OCI-M2 (cell line): ENCODE measurements around the gene GRHPR.

Source experiments
- DNase-seq: peaks from one replicate; lab custom pipeline; 2025; ENCODE audit not compliant: unreplicated experiment; lab: John Stamatoyannopoulos, UW

GRHPR gene

DNA sequence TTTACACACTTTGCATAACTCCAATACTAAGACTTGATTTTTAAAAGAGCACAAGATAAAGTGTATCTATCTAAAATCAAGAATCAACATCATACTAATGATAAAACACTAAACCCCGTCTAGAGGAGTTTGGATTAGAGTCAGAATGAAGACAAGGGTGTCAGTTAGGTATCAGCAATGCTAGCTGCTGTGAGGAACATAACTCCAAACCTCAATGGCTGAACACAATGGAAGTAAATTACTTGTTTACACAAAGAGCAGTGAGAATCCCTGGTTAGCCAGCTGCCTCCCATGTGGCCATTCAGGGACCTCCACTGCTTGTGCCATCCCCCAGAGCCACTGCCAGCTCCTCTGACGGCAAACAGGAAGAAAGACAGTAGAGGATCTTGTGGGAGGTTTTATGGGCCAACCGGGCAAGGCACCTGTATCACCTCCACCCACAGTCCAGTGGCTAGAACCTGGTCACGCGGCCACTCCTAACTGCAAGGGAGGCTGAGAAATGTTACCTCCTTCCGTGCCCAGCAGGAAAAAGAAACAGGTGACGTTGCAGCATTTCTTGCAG lies 24.0 kb upstream of the GRHPR start:
- DNase-seq = no peak

DNA sequence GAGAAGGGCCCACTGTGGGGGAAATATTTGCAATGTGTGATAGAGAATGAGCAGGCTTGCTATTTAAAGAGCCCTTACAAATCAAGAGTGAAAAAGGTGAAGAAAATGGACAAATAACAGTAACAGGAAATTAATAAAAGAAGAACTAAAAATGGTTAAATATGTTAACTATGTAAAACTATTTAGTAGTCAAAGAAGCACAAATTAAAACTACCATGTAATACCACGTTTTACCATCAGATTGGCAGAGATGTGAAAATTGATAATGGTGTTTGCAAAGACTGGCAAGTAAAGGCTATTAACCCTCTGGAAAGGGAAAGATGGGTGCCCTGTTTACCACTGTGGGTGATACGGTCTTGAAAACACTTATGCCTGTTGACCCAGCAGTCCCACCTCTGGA lies 23.2 kb upstream of the GRHPR start:
- no peak for DNase-seq

DNA sequence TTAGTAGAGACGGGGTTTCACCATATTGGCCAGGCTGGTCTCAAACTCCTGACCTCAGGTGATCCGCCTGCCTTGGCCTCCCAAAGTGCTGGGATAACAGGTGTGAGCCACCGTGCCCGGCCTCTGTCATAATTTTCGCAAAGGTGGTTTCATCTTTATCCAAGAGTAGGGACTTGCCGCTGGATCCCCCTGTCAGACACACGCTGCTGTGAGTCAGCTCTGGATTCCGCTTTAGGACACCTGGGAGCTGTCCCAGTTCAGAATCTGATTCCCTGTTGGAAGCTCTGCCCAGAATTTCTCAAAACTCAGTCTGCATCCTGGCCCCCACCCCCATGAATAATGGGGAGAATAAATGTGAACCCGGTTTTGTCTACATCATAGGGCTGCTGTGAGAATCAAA lies 17.9 kb upstream of the GRHPR start:
- DNase-seq = no peak

GRCh38 chr9:37405350-37405749 lies 17.1 kb upstream of the GRHPR start:
- DNase-seq = no peak

GRCh38 chr9:37405764-37406380 lies 16.6 kb upstream of the GRHPR start:
- no peak for DNase-seq

DNA sequence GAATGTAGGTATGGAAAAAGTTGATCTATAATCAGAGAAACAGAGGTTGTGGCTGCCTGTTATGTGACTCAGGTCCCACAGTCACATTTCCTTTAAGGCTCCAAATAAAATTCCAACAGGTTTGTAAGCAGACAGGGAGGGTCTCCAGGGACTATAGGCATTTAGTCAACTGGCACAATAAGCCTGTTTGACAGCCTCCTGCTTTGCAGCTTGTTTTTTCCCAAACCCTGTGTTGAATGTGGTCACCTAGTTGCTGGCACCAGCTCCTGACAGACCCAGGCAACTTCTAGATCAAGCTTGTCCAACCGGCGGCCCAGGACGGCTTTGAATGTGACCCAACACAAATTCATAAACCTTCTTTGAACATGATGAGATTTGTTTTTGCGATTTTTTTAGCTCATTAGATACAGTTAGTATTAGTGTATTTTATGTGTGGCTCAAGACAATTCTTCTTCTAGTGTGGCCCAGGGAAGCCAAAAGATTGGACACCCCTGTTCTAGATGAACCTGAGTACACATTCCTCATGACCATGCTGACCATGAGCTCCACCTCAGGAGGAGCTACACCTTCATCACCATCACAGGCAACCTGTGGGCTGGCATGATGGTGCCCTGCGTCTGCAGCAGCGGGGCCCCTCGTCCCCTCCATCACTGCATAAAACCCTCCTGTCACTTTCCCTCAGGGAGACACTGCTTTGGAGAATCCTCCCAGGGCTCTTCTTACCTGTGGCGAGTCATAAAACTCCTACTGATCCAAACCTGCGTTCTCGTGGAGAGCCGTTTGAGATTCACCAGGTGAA lies 15.7 kb upstream of the GRHPR start:
- no peak for DNase-seq

DNA sequence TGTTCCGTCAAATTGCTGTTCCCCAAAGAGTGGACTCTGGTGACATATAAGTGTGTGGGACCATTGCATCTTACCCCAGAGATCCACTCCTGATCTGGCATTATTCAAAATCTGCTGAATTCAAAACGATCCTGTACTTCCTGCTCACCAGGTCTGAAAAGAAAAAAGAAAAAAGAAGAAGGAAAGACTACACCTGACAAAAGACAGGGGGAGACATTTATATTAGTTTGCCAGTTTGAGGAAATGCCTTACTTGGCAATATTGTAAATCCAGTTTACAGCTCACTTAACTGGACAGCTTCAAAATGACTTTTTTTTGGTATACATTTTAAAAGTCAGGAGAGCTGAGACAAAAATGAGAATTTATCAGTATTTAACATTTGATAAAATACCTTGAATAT lies 15.0 kb upstream of the GRHPR start:
- no peak for DNase-seq

DNA sequence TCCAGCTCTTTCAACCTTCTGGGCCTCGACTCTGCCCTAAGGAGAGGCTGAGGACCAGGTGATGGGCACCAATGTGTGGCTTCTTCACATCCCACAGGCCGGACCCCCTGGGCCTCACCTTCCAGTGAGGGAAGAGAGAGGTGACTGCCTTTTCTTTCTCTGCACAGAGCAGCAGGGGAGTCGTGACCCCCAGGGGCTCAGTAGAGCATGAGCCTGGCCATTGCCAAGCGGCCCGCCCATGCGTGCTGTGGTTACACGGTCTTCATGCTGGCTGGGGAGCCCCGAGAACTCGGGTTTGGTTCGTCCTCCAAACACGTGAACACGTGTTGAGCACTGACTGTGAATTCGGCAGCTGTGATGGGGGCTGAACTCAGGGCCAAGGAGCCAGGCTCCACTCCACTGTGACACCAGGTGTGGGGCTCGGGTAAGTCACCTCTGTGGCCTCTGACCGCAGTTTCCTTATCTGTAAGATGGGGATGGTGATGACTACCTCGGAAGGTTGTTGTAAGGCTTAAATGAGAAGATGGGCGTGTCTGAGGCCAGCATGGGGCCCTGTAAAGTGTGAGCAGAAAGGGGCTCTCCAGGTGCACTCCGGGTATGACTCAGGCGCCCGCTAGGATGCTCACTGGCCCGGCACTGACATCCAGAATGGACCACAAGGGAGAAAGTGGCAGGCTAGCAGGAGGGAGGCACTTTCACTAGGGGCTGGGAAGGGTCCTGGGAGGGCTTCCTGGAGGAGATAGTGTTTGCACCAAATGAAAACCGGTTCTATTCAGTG lies 13.4 kb upstream of the GRHPR start:
- no peak for DNase-seq

DNA sequence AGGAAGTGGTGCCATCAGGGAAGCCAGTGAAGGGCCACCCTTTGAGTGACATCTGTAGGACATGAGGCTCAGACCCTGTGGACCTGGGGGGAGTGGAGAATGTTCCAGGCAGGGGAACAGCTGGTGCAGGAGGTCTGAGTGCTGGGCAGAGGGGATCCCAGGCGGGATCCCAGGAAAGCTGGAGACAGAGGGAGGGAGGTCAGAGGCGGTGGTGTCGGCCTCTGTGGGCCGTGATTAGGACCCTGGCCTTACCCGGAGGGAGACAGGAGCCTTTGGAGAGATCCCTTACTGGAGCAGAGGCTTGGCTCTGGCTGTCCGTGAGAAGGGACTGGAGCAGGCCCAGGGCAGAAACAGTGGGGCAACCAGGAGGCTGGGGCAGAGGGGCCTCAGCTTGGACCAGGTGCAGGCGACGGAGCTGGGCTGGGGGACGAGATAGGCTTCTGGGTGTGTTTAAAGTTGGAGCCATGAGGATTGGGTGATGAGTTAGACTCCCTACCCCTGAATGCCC lies 12.1 kb upstream of the GRHPR start:
- DNase-seq = no peak

DNA sequence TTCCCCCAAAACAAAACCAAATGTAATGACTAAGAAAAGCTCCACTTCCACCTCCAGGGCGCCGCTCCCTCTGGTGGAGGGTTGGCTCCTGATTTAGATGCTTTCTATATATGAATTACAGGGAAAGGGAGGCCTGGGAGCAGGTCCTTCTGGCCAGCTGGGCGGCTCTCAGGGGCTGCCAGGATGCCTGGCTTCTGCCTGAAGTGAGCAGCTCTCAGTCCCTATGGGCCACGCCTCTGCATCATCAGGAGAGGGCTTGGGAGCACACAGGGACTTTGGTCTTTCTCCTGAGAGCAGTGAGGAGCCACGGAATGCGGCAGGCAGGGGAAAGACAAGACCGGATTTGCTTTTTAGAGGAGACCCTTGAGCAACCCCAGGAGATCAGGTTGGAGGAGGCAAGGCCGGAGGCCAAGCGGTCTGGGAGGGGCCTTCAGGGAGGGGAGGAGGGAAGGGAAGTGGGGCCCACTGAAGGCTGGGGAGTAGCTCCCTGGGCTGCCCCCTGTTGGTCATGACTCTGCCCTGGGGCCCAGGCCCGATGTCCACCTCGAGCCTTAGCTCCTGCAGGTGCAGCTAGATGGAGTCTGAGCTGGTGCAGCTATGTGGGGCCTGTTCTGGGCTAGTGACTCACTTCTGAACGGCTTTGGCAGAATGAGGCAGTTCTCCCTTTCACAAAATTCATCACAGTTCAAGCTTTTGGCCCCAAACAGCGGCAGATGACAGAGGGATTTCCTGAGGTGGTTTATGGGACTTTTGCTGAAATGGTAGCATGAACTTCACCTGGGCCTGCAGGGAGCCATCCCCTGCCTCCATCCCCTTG lies 11.3 kb upstream of the GRHPR start:
- no peak for DNase-seq

DNA sequence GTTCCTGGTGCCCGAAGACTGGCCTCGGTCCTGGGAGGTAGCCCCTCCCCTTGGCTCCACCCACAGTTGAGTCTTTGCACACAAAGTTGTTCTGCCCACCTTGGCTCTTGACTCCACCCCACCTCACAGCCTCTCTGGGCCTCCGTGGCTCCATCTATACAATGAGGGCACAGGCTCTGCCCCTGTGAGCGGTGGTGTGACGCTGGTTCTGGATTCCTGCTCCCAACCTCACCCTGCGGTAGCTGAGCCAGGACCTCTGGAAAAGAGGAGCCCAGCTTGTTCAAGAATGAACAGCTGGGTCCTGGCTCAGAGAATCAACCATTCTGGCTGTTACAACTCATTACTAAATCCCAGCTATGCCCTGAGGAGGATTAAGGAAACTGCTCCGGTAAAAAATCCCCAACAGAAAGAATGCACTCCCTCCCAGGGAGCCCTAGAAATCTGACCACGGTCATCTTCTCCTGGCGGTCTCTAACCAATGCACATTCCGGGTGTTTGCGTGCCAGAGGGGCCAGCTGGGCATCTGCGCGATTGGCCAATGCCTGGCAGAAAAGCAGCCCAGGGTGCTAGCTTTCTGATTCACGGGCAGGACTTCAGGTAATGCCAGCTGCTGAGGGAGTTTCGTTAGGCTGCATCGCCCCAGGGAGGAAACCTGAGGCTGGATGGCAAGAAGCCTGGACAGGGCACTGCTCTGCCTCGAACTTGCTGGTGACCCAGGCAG lies 9.9 kb upstream of the GRHPR start:
- no peak for DNase-seq

- DNase-seq = no peak
Observed at GRCh38 chr9:37413311-37413710, 9.2 kb upstream of the GRHPR start.

- DNase-seq = no peak
Observed at GRCh38 chr9:37414503-37414943, 8.0 kb upstream of the GRHPR start.

GRCh38 chr9:37415011-37415719 lies 7.3 kb upstream of the GRHPR start:
- DNase-seq = no peak

GRCh38 chr9:37417252-37417803 lies 5.2 kb upstream of the GRHPR start:
- DNase-seq = no peak

- no peak for DNase-seq
Observed at GRCh38 chr9:37417857-37418618, 4.5 kb upstream of the GRHPR start.

- DNase-seq = no peak
Observed at GRCh38 chr9:37419204-37419603, 3.3 kb upstream of the GRHPR start.
